Activated T-helper 17 cell treated with anti-CD3 and anti-CD28 coated beads, Interleukin-2, amount 50 U/mL, for 72 hours (primary cell): ENCODE measurements around the gene AKIRIN1. TPM values are rescaled to one million over a fixed set of nuclear protein-coding genes. Genes with fewer than 3 reads are reported as not detected.
"Not testable (repeated sequence)": the region's sequence is repeated elsewhere in the genome, so short reads cannot be mapped to it uniquely, and the experiment has no call there.

Experiments used
- ATAC-seq: fragments of 150-1000 bp; cut with Tn5 transposase; replicated peaks from 2 replicates; pipeline ENCODE4 v1.10.0; 2021; ENCODE audit warnings: mild to moderate bottlenecking, moderate library complexity
- H3K27ac Mint-ChIP-seq: one replicate; pipeline ENCODE4 v1.8.0; 2022; ENCODE audit warnings: mixed read lengths
- H3K27me3 Mint-ChIP-seq: one replicate; pipeline ENCODE4 v1.8.0; 2022; ENCODE audit warnings: mixed read lengths
- H3K36me3 Mint-ChIP-seq: one replicate; pipeline ENCODE4 v1.8.0; 2022; ENCODE audit warnings: low read depth, mild to moderate bottlenecking, mixed read lengths
- H3K4me1 Mint-ChIP-seq: one replicate; pipeline ENCODE4 v1.8.0; 2022; ENCODE audit warnings: mixed read lengths
- H3K4me3 Mint-ChIP-seq: one replicate; pipeline ENCODE4 v1.8.0; 2022; ENCODE audit warnings: mild to moderate bottlenecking, mixed read lengths
- H3K9me3 Mint-ChIP-seq: one replicate; pipeline ENCODE4 v1.8.0; 2022; ENCODE audit warnings: mixed read lengths
- total RNA-seq, 2 donors: library from RNA; stranded (reverse); gene quantifications; one replicate each; pipeline ENCODE4 v1.2.3, GENCODE V29; 2022

The AKIRIN1 gene
- total RNA-seq, 2 donors from 2014 or later = 52.2 to 54.1 TPM

GRCh38 chr1:38978245-38978542 lies 12.9 kb upstream of the AKIRIN1 start:
- not testable (repeated sequence) for H3K4me1 Mint-ChIP-seq, H3K36me3 Mint-ChIP-seq, ATAC-seq, H3K27me3 Mint-ChIP-seq, H3K27ac Mint-ChIP-seq, H3K9me3 Mint-ChIP-seq
- peak overlapping the region; percentile 54 for H3K4me3 Mint-ChIP-seq

DNA sequence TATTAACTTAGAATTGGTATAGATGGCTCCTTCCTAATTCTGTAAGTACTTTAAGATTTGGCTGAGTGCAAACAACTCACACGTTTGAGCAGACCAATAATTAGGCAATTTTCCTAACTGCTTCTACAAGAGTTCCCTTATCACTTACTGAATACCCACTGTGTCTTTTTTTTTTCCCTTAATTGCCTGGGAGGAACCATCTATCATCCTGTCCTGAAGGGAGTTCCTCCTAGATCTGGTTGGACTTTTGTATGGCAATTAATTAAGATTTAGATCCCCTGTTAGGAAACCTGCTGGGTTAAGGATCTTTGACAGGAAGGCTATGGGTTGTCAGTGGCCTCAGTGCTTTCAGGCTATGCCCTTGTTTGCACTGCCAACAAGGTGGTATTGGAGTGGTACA lies 11.7 kb upstream of the AKIRIN1 start:
- H3K36me3 Mint-ChIP-seq, H3K4me1 Mint-ChIP-seq, H3K27ac Mint-ChIP-seq, ATAC-seq, H3K4me3 Mint-ChIP-seq, H3K27me3 Mint-ChIP-seq, H3K9me3 Mint-ChIP-seq: not testable (repeated sequence)

DNA sequence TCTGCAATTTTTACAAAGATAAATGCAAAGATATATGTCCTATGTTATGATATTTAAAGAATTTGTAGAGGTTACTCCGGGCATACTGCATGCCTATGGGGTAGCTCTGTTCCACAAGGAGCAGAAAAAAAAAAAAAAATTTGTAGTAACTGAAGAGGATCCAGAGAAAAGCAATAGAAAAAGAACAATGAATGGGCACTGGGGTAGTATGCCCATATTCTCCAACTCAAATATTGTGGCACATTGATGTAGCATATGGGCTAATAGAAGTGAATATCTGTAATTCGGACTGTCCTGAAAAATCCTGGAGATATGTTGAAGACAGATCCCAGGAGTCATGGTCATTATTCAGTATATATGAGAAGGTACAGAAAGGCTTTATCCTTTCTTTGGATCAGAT lies 1.1 kb upstream of the AKIRIN1 start:
- ATAC-seq = no peak

DNA sequence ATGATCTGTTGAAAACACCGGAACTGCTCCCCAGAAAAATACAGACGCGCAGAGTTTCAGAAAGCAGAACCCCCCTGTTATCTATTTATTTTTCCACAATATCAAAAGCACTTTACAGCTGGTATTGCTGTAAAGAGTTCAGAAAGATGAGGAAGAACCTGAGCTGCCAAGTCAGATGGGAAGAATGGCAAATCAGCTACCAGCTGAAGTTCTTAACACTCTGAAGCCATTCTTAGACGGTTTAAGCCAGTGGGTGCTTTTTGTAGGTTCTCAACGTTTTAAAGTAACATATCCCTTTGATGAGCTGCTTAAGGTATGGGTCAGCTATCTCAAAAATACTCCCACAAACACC lies 714 bp upstream of the AKIRIN1 start:
- peaks cover 35% of the 10 kb centered on the region for H3K36me3 Mint-ChIP-seq
- peak overlapping the region; percentile 93 for H3K4me3 Mint-ChIP-seq
- no peaks in the 10 kb centered on the region for H3K27me3 Mint-ChIP-seq
- no peaks in the 10 kb centered on the region for H3K9me3 Mint-ChIP-seq
- peak overlapping the region; percentile 83 for H3K27ac Mint-ChIP-seq
- peaks cover 17% of the 10 kb centered on the region for H3K4me1 Mint-ChIP-seq
- no peak for ATAC-seq

More for the DNA sequence above, 1.1 kb upstream of the AKIRIN1 start:
- H3K36me3 Mint-ChIP-seq = peaks cover 31% of the 10 kb centered on the region
- no peaks in the 10 kb centered on the region for H3K27me3 Mint-ChIP-seq
- peaks cover 14% of the 10 kb centered on the region for H3K4me1 Mint-ChIP-seq
- H3K4me3 Mint-ChIP-seq = peak overlapping the region; percentile 93
- H3K27ac Mint-ChIP-seq = peak overlapping the region; percentile 83
- no peaks in the 10 kb centered on the region for H3K9me3 Mint-ChIP-seq

DNA sequence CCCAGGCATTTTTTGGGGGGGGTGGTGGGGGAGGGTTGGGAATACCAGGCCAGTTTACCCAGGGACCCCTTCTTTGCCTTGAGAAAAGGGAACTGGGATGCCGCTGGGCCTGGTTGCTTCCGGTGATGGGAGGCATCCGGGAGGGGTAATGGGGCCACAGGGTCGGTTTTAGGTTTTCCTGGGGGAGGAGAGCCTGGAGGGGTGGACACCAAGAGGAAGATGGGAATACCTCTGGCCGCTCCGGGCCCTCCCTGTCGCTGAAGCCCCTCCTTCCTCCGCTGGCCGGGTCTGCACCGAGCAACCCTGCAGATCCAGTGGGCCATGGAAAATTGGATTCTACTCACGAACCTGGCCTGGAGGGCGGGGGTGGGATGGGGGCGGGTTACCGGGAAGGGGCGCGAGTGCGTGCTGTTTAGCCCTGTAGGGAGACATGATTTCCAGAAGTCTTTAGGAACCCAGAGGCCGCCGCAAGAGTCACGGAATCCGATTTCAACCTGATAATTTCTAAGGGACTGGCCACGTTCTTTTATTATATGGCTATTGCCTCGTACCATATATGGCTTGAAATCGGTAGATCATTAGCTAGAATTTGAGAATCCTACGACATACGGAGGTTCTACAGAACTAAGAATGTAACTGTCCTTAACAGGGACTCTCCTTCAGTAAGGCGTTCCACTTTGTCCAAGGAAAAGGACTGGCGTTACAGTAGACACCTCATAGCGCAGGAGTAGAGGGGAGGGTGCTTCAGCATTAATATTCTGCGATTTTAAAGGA lies 749 bp downstream of the AKIRIN1 start:
- peak overlapping the region; percentile 93 for H3K4me3 Mint-ChIP-seq
- H3K27ac Mint-ChIP-seq = peak overlapping the region; percentile 82
- peaks cover 50% of the 10 kb centered on the region for H3K36me3 Mint-ChIP-seq
- no peaks in the 10 kb centered on the region for H3K27me3 Mint-ChIP-seq
- no peak for ATAC-seq
- no peaks in the 10 kb centered on the region for H3K9me3 Mint-ChIP-seq
- peaks cover 24% of the 10 kb centered on the region for H3K4me1 Mint-ChIP-seq

DNA sequence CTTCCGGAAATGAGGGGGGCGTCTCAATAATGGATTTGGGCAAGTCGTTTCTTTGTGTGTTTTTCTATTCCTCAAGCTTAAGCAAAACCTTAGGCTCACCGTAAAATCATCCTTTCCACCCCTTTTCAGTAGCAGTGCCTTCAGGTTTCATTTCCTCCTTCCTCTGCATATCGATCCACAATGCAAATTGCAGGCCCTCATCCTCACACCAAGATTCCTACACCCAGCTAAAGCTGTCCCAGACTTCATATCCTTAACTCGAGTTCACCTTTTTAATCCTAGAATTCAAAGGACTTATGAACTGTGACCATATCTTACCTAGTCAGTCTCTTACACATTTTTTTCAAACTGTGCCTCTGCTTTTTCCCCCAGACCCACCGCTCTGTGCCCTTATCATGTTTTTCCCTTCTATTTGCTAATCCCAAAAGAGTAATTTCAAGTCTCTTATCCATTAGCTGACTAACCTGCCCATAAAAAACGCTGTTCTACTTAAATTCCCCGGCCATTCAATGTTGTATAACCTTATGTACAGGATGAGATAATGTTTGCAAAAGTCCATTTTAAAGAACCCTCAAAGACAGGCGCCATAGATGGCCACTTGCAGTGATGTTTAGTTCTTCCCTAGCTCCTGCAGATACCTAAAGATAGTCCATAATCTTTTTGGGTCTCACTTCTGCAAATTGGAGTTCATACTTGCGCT lies 1.5 kb downstream of the AKIRIN1 start:
- peak overlapping the region; percentile 82 for H3K27ac Mint-ChIP-seq
- H3K9me3 Mint-ChIP-seq = no peaks in the 10 kb centered on the region
- H3K4me1 Mint-ChIP-seq = peaks cover 32% of the 10 kb centered on the region
- H3K27me3 Mint-ChIP-seq = no peaks in the 10 kb centered on the region
- ATAC-seq = no peak
- peaks cover 57% of the 10 kb centered on the region for H3K36me3 Mint-ChIP-seq
- H3K4me3 Mint-ChIP-seq = peak overlapping the region; percentile 93

- Mint-ChIP-seq H3K36me3 (peaks cover 73% of the 10 kb centered on the region), H3K4me3 (peak overlapping the region; percentile 23)
- no peak for ATAC-seq
These were observed 3.1 kb downstream of the AKIRIN1 start for GRCh38 chr1:38994196-38994595.

GRCh38 chr1:38997034-38997900 lies 6.2 kb downstream of the AKIRIN1 start:
- Mint-ChIP-seq H3K36me3 (peaks cover 100% of the 10 kb centered on the region), H3K4me3 (peak overlapping the region; percentile 76), H3K9me3 (no peaks in the 10 kb centered on the region), H3K27me3 (no peaks in the 10 kb centered on the region), H3K4me1 (peaks cover 45% of the 10 kb centered on the region), H3K27ac (peak overlapping the region; percentile 88)
- peak; percentile 33 for ATAC-seq

More at GRCh38 chr1:38994196-38994595, 3.1 kb downstream of the AKIRIN1 start:
- Mint-ChIP-seq H3K27ac (no peak overlapping the region), H3K9me3 (no peaks in the 10 kb centered on the region), H3K27me3 (no peaks in the 10 kb centered on the region), H3K4me1 (peaks cover 40% of the 10 kb centered on the region)

DNA sequence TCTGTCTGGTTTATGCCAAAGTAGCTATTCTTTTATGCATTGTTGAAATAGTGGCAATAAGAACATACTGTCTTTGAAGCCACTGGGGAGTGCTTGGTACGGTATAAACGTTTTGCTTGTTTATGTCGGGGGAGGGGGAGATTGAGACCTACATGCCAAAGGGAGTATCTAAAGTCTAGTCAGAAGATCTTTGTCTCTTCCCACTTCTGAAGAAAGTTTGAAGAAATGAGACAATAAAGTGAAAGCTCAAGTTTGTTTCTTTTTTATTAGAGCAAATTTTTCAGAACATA lies 6.8 kb downstream of the AKIRIN1 start:
- H3K4me1 Mint-ChIP-seq = peaks cover 45% of the 10 kb centered on the region
- peaks cover 100% of the 10 kb centered on the region for H3K36me3 Mint-ChIP-seq
- ATAC-seq = no peak
- H3K4me3 Mint-ChIP-seq = peak overlapping the region; percentile 76
- H3K9me3 Mint-ChIP-seq = no peaks in the 10 kb centered on the region
- H3K27me3 Mint-ChIP-seq = no peaks in the 10 kb centered on the region
- peak overlapping the region; percentile 88 for H3K27ac Mint-ChIP-seq

- Mint-ChIP-seq H3K9me3 (no peaks in the 10 kb centered on the region), H3K27ac (peak overlapping the region; percentile 83), H3K4me3 (peak overlapping the region; percentile 70), H3K4me1 (peaks cover 46% of the 10 kb centered on the region), H3K36me3 (peaks cover 99% of the 10 kb centered on the region), H3K27me3 (no peaks in the 10 kb centered on the region)
- peak; percentile 71 for ATAC-seq
These were observed 10.7 kb downstream of the AKIRIN1 start for GRCh38 chr1:39001516-39002421.

DNA sequence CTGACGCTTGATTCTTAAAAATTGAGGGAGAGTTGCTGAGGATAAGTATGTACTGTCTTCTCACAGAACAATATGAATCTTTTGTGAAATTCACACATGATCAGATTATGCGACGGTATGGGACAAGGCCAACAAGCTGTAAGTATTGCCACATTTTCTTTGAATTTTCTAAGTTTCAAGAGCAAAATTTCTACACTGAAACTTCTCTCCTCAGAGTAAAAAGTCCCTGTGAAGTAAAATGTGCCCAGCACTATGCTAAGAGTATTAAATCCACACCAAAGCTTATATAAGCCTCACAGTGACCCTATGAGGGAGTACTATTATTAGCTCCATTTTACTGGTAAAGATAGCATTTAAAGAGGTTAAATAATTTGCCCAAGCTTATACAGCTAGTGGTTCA lies 12.2 kb downstream of the AKIRIN1 start:
- peaks cover 99% of the 10 kb centered on the region for H3K36me3 Mint-ChIP-seq
- peak overlapping the region; percentile 83 for H3K27ac Mint-ChIP-seq
- no peaks in the 10 kb centered on the region for H3K27me3 Mint-ChIP-seq
- H3K4me3 Mint-ChIP-seq = peak overlapping the region; percentile 70
- no peaks in the 10 kb centered on the region for H3K9me3 Mint-ChIP-seq
- peak; percentile 30 for ATAC-seq
- H3K4me1 Mint-ChIP-seq = peaks cover 34% of the 10 kb centered on the region

GRCh38 chr1:39003794-39004193 lies 12.7 kb downstream of the AKIRIN1 start:
- Mint-ChIP-seq H3K9me3 (no peaks in the 10 kb centered on the region), H3K4me1 (peaks cover 34% of the 10 kb centered on the region), H3K27ac (peak overlapping the region; percentile 83), H3K36me3 (peaks cover 99% of the 10 kb centered on the region), H3K27me3 (no peaks in the 10 kb centered on the region), H3K4me3 (peak overlapping the region; percentile 70)
- peak; percentile 73 for ATAC-seq

- H3K9me3 Mint-ChIP-seq = no peaks in the 10 kb centered on the region
- H3K27ac Mint-ChIP-seq = peak overlapping the region; percentile 49
- peaks cover 30% of the 10 kb centered on the region for H3K4me1 Mint-ChIP-seq
- no peaks in the 10 kb centered on the region for H3K27me3 Mint-ChIP-seq
- peaks cover 93% of the 10 kb centered on the region for H3K36me3 Mint-ChIP-seq
- no peak for ATAC-seq
- H3K4me3 Mint-ChIP-seq = no peak overlapping the region
These were observed 15.2 kb downstream of the AKIRIN1 start for GRCh38 chr1:39006287-39006686.
